ENCODE results near the gene EME2. TPM values are rescaled to one million over a fixed set of nuclear protein-coding genes. Genes with fewer than 3 reads are reported as not detected.
A peak's percentile ranks its signal among the peaks of the same experiment; 100 is the strongest.

The EME2 gene
- total RNA-seq, 2 experiments from 2014 or later: 28.6 to 30.8 TPM

- Histone ChIP-seq H3K27me3 (ENCODE audit: control insufficient read depth in 1 of 2, insufficient read depth in 2 of 2, low read length in 2 of 2) (no peaks in the 10 kb centered on the region), H3K27ac (ENCODE audit: low read depth in 1 of 2, low read length in 2 of 2) (no peak overlapping the region), H3K4me3 (ENCODE audit: low read length) (no peak overlapping the region), H3K4me1 (ENCODE audit: insufficient read depth, low read length) (peaks cover 3% of the 10 kb centered on the region), H3K36me3 (ENCODE audit: insufficient read depth, low read length) (peaks cover 64% of the 10 kb centered on the region), H3K9me3 (ENCODE audit: control insufficient read depth in 1 of 2, insufficient read depth in 1 of 2, low read length in 2 of 2) (no peaks in the 10 kb centered on the region)
- intact Hi-C loops (cut with DNase I, micrococcal nuclease): no loop called here
- Mint-ChIP-seq H3K27ac (no peak overlapping the region), H3K9me3 (no peaks in the 10 kb centered on the region), H3K4me1 (ENCODE audit: low read depth) (peaks cover 6% of the 10 kb centered on the region), H3K36me3 (ENCODE audit: low read depth) (peaks cover 38% of the 10 kb centered on the region), H3K27me3 (no peaks in the 10 kb centered on the region), H3K4me3 (no peak overlapping the region)
- DNase-seq (no peak), ATAC-seq (ENCODE audit: poor library complexity) (no peak)
- ChIA-PET POLR2A (no interaction called here), CTCF (no interaction called here)
- TF ChIP-seq, protein P1, sequence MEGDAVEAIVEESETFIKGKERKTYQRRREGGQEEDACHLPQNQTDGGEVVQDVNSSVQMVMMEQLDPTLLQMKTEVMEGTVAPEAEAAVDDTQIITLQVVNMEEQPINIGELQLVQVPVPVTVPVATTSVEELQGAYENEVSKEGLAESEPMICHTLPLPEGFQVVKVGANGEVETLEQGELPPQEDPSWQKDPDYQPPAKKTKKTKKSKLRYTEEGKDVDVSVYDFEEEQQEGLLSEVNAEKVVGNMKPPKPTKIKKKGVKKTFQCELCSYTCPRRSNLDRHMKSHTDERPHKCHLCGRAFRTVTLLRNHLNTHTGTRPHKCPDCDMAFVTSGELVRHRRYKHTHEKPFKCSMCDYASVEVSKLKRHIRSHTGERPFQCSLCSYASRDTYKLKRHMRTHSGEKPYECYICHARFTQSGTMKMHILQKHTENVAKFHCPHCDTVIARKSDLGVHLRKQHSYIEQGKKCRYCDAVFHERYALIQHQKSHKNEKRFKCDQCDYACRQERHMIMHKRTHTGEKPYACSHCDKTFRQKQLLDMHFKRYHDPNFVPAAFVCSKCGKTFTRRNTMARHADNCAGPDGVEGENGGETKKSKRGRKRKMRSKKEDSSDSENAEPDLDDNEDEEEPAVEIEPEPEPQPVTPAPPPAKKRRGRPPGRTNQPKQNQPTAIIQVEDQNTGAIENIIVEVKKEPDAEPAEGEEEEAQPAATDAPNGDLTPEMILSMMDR (IDR thresholded peaks at IDR 0.05): no peak
Measured at GRCh38 chr16:1816396-1817275, 44.0 kb downstream of the EME2 start.

DNA sequence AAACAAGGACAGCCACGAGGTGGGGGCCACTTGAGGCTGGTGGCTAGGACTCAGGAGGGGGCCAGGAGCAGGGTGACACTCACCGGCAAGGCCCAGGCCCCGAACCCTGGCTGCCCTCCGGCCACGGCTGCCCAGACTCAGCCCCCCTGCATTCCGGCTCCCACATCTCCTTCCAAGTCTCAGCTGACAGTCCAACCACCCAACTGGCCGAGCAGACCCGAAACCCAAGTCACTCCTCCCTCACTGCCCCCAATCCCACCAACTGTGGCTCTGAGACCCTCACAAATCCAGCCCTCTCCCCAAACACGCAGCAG, 44.6 kb downstream of the EME2 start:
- H3K27me3 Mint-ChIP-seq: no peaks in the 10 kb centered on the region
- peaks cover 68% of the 10 kb centered on the region for H3K36me3 ChIP-seq (ENCODE audit: insufficient read depth, low read length)
- H3K27ac ChIP-seq (ENCODE audit: low read depth in 1 of 2, low read length in 2 of 2): no peak overlapping the region
- CTCF ChIA-PET: no interaction called here
- ATAC-seq (ENCODE audit: poor library complexity) (no peak), DNase-seq (peak in 1 of 14 experiments; percentile 22)
- H3K4me3 ChIP-seq (ENCODE audit: low read length): no peak overlapping the region
- intact Hi-C loops (cut with DNase I, micrococcal nuclease): no loop called here
- POLR2A ChIA-PET: no interaction called here
- H3K27me3 ChIP-seq (ENCODE audit: control insufficient read depth in 1 of 2, insufficient read depth in 2 of 2, low read length in 2 of 2): no peaks in the 10 kb centered on the region
- no peaks in the 10 kb centered on the region for H3K9me3 ChIP-seq (ENCODE audit: control insufficient read depth in 1 of 2, insufficient read depth in 1 of 2, low read length in 2 of 2)
- no peak overlapping the region for H3K4me3 Mint-ChIP-seq
- H3K36me3 Mint-ChIP-seq (ENCODE audit: low read depth): peaks cover 38% of the 10 kb centered on the region
- H3K4me1 Mint-ChIP-seq (ENCODE audit: low read depth): peaks cover 6% of the 10 kb centered on the region
- no peaks in the 10 kb centered on the region for H3K9me3 Mint-ChIP-seq
- peaks cover 8% of the 10 kb centered on the region for H3K4me1 ChIP-seq (ENCODE audit: insufficient read depth, low read length)
- H3K27ac Mint-ChIP-seq: no peak overlapping the region
- TF ChIP-seq, protein P1 (IDR thresholded peaks at IDR 0.05): no peak

- Mint-ChIP-seq H3K27ac (no peak overlapping the region), H3K4me1 (ENCODE audit: low read depth) (peaks cover 6% of the 10 kb centered on the region), H3K9me3 (no peaks in the 10 kb centered on the region), H3K36me3 (ENCODE audit: low read depth) (peaks cover 34% of the 10 kb centered on the region), H3K27me3 (no peaks in the 10 kb centered on the region), H3K4me3 (no peak overlapping the region)
- Histone ChIP-seq H3K27ac (ENCODE audit: low read depth in 1 of 2, low read length in 2 of 2) (no peak overlapping the region), H3K4me1 (ENCODE audit: insufficient read depth, low read length) (peaks cover 7% of the 10 kb centered on the region), H3K36me3 (ENCODE audit: insufficient read depth, low read length) (peaks cover 73% of the 10 kb centered on the region), H3K9me3 (ENCODE audit: control insufficient read depth in 1 of 2, insufficient read depth in 1 of 2, low read length in 2 of 2) (no peaks in the 10 kb centered on the region), H3K27me3 (ENCODE audit: control insufficient read depth in 1 of 2, insufficient read depth in 2 of 2, low read length in 2 of 2) (no peaks in the 10 kb centered on the region), H3K4me3 (ENCODE audit: low read length) (no peak overlapping the region)
- POLR2A ChIA-PET: no interaction called here
- DNase-seq: no peak
- ATAC-seq (ENCODE audit: poor library complexity): no peak
- TF ChIP-seq, protein P1 (IDR thresholded peaks at IDR 0.05): no peak
- CTCF ChIA-PET: no interaction called here
- intact Hi-C loops (cut with DNase I, micrococcal nuclease): no loop called here
Measured at GRCh38 chr16:1817716-1818115, 45.1 kb downstream of the EME2 start.

All from CD4-positive, alpha-beta T cell (primary cell).